HepG2 (cell line): ENCODE results near the gene TAF12. TPM values are rescaled to one million over a fixed set of nuclear protein-coding genes. Genes with fewer than 3 reads are reported as not detected.
A peak's percentile ranks its signal among the peaks of the same experiment; 100 is the strongest.

Experiments used
- ATAC-seq: fragments of 200-7000 bp; cut with Tn5 transposase; 3 replicates; pipeline ENCODE4 v1.9.1; 2020; ENCODE audit warnings: mild to moderate bottlenecking, moderate library complexity
- BruUV-seq: library from RNA; stranded (reverse); fragments of 400-500 nt; replicated peaks from 2 replicates; lab custom pipeline; 2021; lab: Mats Ljungman, UMichigan
- CTCF ChIA-PET: fragments of 300-600 bp; formaldehyde crosslinking; extraction: SDS; loops from one replicate; lab custom pipeline; 2021; ENCODE audit warnings: low total read pairs, inconsistent platforms, low intra/inter-chr PET ratio; lab: Yijun Ruan, JAX
- POLR2A ChIA-PET: fragments of 350-600 bp; sonication (Branson Sonifier 250); formaldehyde crosslinking; loops from one replicate; lab custom pipeline; 2020; ENCODE audit warnings: antibody characterized with exemption, inconsistent platforms; lab: Yijun Ruan, JAX
- DNase-seq: peaks from one replicate; pipeline ENCODE4 v3.0.0-alpha.2; 2015; ENCODE audit warnings: low spot score
- FAIRE-seq: peaks from 3 replicates; lab custom pipeline; 2011; peaks lifted over from hg19 to GRCh38; lab: Jason Lieb, UNC
- H2AFZ ChIP-seq: one replicate; pipeline ENCODE4 v1.6.1; 2011; ENCODE audit warnings: low read length, inconsistent platforms
- H3K27ac ChIP-seq: fragments of 300-600 bp; 3 replicates; pipeline ENCODE4 v1.8.0; 2011; ENCODE audit warnings: mixed run types, mild to moderate bottlenecking, mixed read lengths, low read length, inconsistent platforms; ENCODE audit not compliant: insufficient read depth; ENCODE audit errors: extremely low read length
- H3K27me3 ChIP-seq, 2 experiments: fragments of 200-600 bp in 1 of 2; 2 replicates in 1 of 2; 3 replicates in 1 of 2; pipeline versions ENCODE4 v1.6.0 to v1.8.0; 2011; ENCODE audit warnings: low read length in 2 of 2, mild to moderate bottlenecking in 2 of 2, moderate library complexity in 2 of 2, inconsistent platforms in 1 of 2; ENCODE audit not compliant: insufficient read depth in 2 of 2, control insufficient read depth in 1 of 2
- H3K36me3 ChIP-seq, 2 experiments: fragments of 200-600 bp in 1 of 2; replicated peaks in 1 of 2; 2 replicates in 1 of 2; 3 replicates in 1 of 2; pipeline versions ENCODE4 v1.5.1 to v1.8.0; 2011; ENCODE audit warnings: low read length in 2 of 2, inconsistent platforms in 1 of 2; ENCODE audit not compliant: insufficient read depth in 2 of 2, control insufficient read depth in 1 of 2
- H3K4me1 ChIP-seq: 2 replicates; pipeline ENCODE4 v1.5.1; 2012; ENCODE audit warnings: low read length, inconsistent platforms; ENCODE audit not compliant: insufficient read depth
- H3K4me2 ChIP-seq: 2 replicates; pipeline ENCODE4 v1.6.0; 2011; ENCODE audit warnings: low read depth, low read length, inconsistent platforms
- H3K4me3 ChIP-seq, 3 experiments: fragments of 200-600 bp in 1 of 3; sonication (generic), shearing (Covaris generic) in 1 of 3; replicated peaks in 1 of 3; 2 replicates each; pipeline ENCODE4 v1.5.1; 2011 to 2016; ENCODE audit warnings: low read length in 3 of 3, inconsistent platforms in 2 of 3, low read depth in 2 of 3, mild to moderate bottlenecking in 2 of 3, control low read depth in 1 of 3, mixed read lengths in 1 of 3; ENCODE audit not compliant: insufficient read depth in 1 of 3
- H3K79me2 ChIP-seq: one replicate; pipeline ENCODE4 v1.6.1; 2011; ENCODE audit warnings: low read length, inconsistent platforms; ENCODE audit not compliant: insufficient read depth
- H3K9ac ChIP-seq: 2 replicates; pipeline ENCODE4 v1.6.0; 2011; ENCODE audit warnings: mild to moderate bottlenecking, low read depth, low read length, inconsistent platforms; ENCODE audit not compliant: insufficient read depth
- H3K9me3 ChIP-seq: 2 replicates; pipeline ENCODE4 v1.5.1; 2012; ENCODE audit warnings: mild to moderate bottlenecking, low read length
- H4K20me1 ChIP-seq: 2 replicates; pipeline ENCODE4 v1.6.0; 2011; ENCODE audit warnings: inconsistent platforms, mild to moderate bottlenecking, low read length, moderate library complexity; ENCODE audit not compliant: insufficient read depth
- AKAP8 ChIP-seq: sonication (generic); formaldehyde crosslinking; IDR thresholded peaks from 2 replicates; pipeline ENCODE4 v1.5.1; 2020; ENCODE audit warnings: mild to moderate bottlenecking, missing genetic modification reagents
- ATF4 ChIP-seq, 2 experiments: fragments of 450-650 bp in 1 of 2; sonication (generic) in 1 of 2; formaldehyde crosslinking; IDR thresholded peaks; 2 replicates each; pipeline versions ENCODE4 v1.5.0 to v1.8.0; 2020 to 2022; ENCODE audit warnings: mild to moderate bottlenecking in 1 of 2, missing genetic modification reagents in 1 of 2
- FOXA1 ChIP-seq, 2 experiments: fragments of 450-650 bp in 1 of 2; sonication (generic) in 1 of 2; formaldehyde crosslinking in 1 of 2; IDR thresholded peaks; 2 replicates each; pipeline versions ENCODE4 v1.4.0 to v1.6.1; 2016 to 2020; ENCODE audit warnings: missing genetic modification reagents in 1 of 2
- JDP2 ChIP-seq: sonication (generic); formaldehyde crosslinking; IDR thresholded peaks from 2 replicates; pipeline ENCODE4 v1.8.1; 2022; ENCODE audit warnings: missing genetic modification reagents, borderline replicate concordance
- LCORL ChIP-seq, 2 experiments: fragments of 450-650 bp in 1 of 2; sonication (generic) in 1 of 2; formaldehyde crosslinking in 1 of 2; IDR thresholded peaks; 2 replicates each; pipeline versions ENCODE4 v1.5.0 to v1.6.1; 2017 to 2020; ENCODE audit warnings: antibody characterized with exemption in 1 of 2, missing genetic modification reagents in 1 of 2
- NFKBIZ ChIP-seq: IDR thresholded peaks from 2 replicates; pipeline ENCODE4 v1.6.1; 2018; ENCODE audit warnings: missing genetic modification reagents, missing compliant biosample characterization
- ZFAT ChIP-seq: sonication (generic); formaldehyde crosslinking; conservative IDR thresholded peaks from 2 replicates; pipeline ENCODE4 v1.8.1; 2023; ENCODE audit warnings: missing genetic modification reagents, inconsistent platforms
- ZFP37 ChIP-seq: sonication (generic); formaldehyde crosslinking; IDR thresholded peaks from 2 replicates; pipeline ENCODE4 v1.4.0; 2020; ENCODE audit warnings: missing genetic modification reagents, borderline replicate concordance
- ZKSCAN8 ChIP-seq: IDR thresholded peaks from 2 replicates; pipeline ENCODE4 v1.6.1; 2016; ENCODE audit warnings: borderline replicate concordance, missing genetic modification reagents, missing compliant biosample characterization
- ZNF136 ChIP-seq: sonication (generic); formaldehyde crosslinking; IDR thresholded peaks from 2 replicates; pipeline ENCODE4 v1.8.1; 2022; ENCODE audit warnings: low read depth, mild to moderate bottlenecking, moderate library complexity, missing genetic modification reagents
- ZNF496 ChIP-seq: sonication (generic); formaldehyde crosslinking; IDR thresholded peaks from 2 replicates; pipeline ENCODE4 v1.8.1; 2023; ENCODE audit warnings: mild to moderate bottlenecking, moderate library complexity, missing genetic modification reagents; ENCODE audit not compliant: insufficient replicate concordance
- ZNF646 ChIP-seq: sonication (generic); formaldehyde crosslinking; IDR thresholded peaks from 2 replicates; pipeline ENCODE4 v1.9.0; 2021; ENCODE audit warnings: mild to moderate bottlenecking, missing genetic modification reagents
- WGBS: methylation state at CpG from one replicate; pipeline ENCODE4 v1.1.6; 2017; ENCODE audit warnings: low lambda C conversion rate; 5-methylcytosine and 5-hydroxymethylcytosine counted together
- in situ Hi-C: cut with HindIII; loops from 2 replicates; pipeline ENCODE4 v1.10.0; 2017; ENCODE audit warnings: low pct_unique_long_range_greater_than_20kb; ENCODE audit not compliant: extremely low pct_ligation_motif_present
- intact Hi-C: fragments of 100-400 bp; cut with micrococcal nuclease; formaldehyde crosslinking; loops from one replicate; pipeline ENCODE4 v1.10.0; 2022; ENCODE audit not compliant: unreplicated experiment
- polyA plus RNA-seq, 8 experiments: library from polyadenylated mRNA; depleted of rRNA in 3 of 8; stranded (reverse) in 7 of 8; unstranded in 1 of 8; fragments of >200 nt; fragmentation: Illumina TruSeq in 4 of 8; extraction: Trizol in 4 of 8; gene quantifications; 2 replicates each; pipeline versions ENCODE4 v1.2.1 to v1.2.3, GENCODE V29; 2011 to 2016; ENCODE audit warnings: low read depth in 4 of 8, missing spikeins in 1 of 8, mixed read lengths in 1 of 8; ENCODE audit not compliant: insufficient read depth in 1 of 8
- total RNA-seq, 5 experiments: library from RNA; depleted of rRNA; stranded (reverse); fragments of >200 nt; fragmentation: Illumina TruSeq; extraction: Trizol; gene quantifications; 2 replicates each; pipeline ENCODE4 v1.2.3, GENCODE V29; 2016; ENCODE audit warnings: low read depth in 1 of 5
- TF ChIP-seq, protein P1 (sequence below): sonication (generic); formaldehyde crosslinking; IDR thresholded peaks from 2 replicates; pipeline ENCODE4 v1.8.1; 2022; ENCODE audit warnings: low read depth, mild to moderate bottlenecking, missing genetic modification reagents

Gene TAF12
- total and polyA plus RNA-seq, 2 of the 13 experiments (the other 11 are each of a cell fraction or from before 2014, with no cell fraction given) = 16.3 to 17.1 TPM

- peaks cover 49% of the 10 kb centered on the region for H3K4me1 ChIP-seq
- FAIRE-seq = peak; percentile 36
- no peaks in the 10 kb centered on the region; a peak in 1 of 5 replicates for H3K27me3 ChIP-seq
- no peaks in the 10 kb centered on the region for H3K9me3 ChIP-seq
- H3K36me3 ChIP-seq = no peaks in the 10 kb centered on the region
- H4K20me1 ChIP-seq = no peaks in the 10 kb centered on the region
- peak overlapping the region; percentile 48 for H3K27ac ChIP-seq
- H3K79me2 ChIP-seq = peaks cover 13% of the 10 kb centered on the region
- ChIA-PET CTCF (no interaction called here), POLR2A (interaction anchor here (0.6 to 1.2 kb wide), 3 partner anchors 21 to 135 kb away, joined by 3 to 5 read pairs (median 4); partner anchors contain the start of gene YTHDF2)
- H2AFZ ChIP-seq = no peak overlapping the region
- peak; percentile 80 for DNase-seq
- ATAC-seq = peak; percentile 17
- intact Hi-C loops = loop anchor here (10.0 kb wide), 1 partner anchor 539 kb away; the partner anchor contains the start of gene SRSF4
- H3K9ac ChIP-seq = peak overlapping the region; percentile 24; the same call in 1 of the 2 replicates
- 23% methylated on average over 1 of the region's 1 CpG for WGBS
- H3K4me3 ChIP-seq = no peak overlapping the region
- in situ Hi-C loops = no loop called here
- BruUV-seq = no TSS peak
- H3K4me2 ChIP-seq = peak overlapping the region; percentile 39; the same call in 1 of the 2 replicates
- TF ChIP-seq NFKBIZ = no peak
- no peak for TF ChIP-seq ZNF496 (CRISPR knock-in tag)
- 0 out of 4 replicates have a peak, but pooled peaks of 1 of the 2 experiments have one; percentile 17 for TF ChIP-seq ATF4 (CRISPR knock-in tag; IDR thresholded peaks at IDR 0.05)
- no peak for TF ChIP-seq ZNF136 (CRISPR knock-in tag)
- TF ChIP-seq JDP2 (CRISPR knock-in tag) = no peak
- TF ChIP-seq AKAP8 (CRISPR knock-in tag) = no peak
- TF ChIP-seq LCORL (IDR thresholded peaks at IDR 0.05) = no peak
- TF ChIP-seq LCORL (CRISPR knock-in tag; IDR thresholded peaks at IDR 0.05) = no peak
- TF ChIP-seq ZFP37 = no peak
- TF ChIP-seq ZNF646 (CRISPR knock-in tag) = peak; percentile 23; the same call in 1 of the 2 replicates
- 0 out of 2 replicates have a peak, but pooled peaks have one; percentile 27 for TF ChIP-seq ZKSCAN8
- no peak for TF ChIP-seq ZFAT (CRISPR knock-in tag)
- TF ChIP-seq, protein P1, sequence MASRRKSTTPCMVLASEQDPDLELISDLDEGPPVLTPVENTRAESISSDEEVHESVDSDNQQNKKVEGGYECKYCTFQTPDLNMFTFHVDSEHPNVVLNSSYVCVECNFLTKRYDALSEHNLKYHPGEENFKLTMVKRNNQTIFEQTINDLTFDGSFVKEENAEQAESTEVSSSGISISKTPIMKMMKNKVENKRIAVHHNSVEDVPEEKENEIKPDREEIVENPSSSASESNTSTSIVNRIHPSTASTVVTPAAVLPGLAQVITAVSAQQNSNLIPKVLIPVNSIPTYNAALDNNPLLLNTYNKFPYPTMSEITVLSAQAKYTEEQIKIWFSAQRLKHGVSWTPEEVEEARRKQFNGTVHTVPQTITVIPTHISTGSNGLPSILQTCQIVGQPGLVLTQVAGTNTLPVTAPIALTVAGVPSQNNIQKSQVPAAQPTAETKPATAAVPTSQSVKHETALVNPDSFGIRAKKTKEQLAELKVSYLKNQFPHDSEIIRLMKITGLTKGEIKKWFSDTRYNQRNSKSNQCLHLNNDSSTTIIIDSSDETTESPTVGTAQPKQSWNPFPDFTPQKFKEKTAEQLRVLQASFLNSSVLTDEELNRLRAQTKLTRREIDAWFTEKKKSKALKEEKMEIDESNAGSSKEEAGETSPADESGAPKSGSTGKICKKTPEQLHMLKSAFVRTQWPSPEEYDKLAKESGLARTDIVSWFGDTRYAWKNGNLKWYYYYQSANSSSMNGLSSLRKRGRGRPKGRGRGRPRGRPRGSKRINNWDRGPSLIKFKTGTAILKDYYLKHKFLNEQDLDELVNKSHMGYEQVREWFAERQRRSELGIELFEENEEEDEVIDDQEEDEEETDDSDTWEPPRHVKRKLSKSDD (CRISPR knock-in tag) = no peak
- no peak for TF ChIP-seq FOXA1 (IDR thresholded peaks at IDR 0.05)
- 0 out of 2 replicates have a peak, but pooled peaks have one; percentile 44 for TF ChIP-seq FOXA1 (CRISPR knock-in tag; IDR thresholded peaks at IDR 0.05)
Measured at GRCh38 chr1:28646040-28646439, 3.2 kb upstream of the TAF12 start.
